HG03457 (cell line): ENCODE measurements around the gene ZNF714.

Source experiments
- ATAC-seq: cut with Tn5 transposase; IDR thresholded peaks from one replicate; pipeline ENCODE4 v1.9.1; 2021; ENCODE audit warnings: moderate number of reproducible peaks; ENCODE audit not compliant: unreplicated experiment

Gene ZNF714

DNA sequence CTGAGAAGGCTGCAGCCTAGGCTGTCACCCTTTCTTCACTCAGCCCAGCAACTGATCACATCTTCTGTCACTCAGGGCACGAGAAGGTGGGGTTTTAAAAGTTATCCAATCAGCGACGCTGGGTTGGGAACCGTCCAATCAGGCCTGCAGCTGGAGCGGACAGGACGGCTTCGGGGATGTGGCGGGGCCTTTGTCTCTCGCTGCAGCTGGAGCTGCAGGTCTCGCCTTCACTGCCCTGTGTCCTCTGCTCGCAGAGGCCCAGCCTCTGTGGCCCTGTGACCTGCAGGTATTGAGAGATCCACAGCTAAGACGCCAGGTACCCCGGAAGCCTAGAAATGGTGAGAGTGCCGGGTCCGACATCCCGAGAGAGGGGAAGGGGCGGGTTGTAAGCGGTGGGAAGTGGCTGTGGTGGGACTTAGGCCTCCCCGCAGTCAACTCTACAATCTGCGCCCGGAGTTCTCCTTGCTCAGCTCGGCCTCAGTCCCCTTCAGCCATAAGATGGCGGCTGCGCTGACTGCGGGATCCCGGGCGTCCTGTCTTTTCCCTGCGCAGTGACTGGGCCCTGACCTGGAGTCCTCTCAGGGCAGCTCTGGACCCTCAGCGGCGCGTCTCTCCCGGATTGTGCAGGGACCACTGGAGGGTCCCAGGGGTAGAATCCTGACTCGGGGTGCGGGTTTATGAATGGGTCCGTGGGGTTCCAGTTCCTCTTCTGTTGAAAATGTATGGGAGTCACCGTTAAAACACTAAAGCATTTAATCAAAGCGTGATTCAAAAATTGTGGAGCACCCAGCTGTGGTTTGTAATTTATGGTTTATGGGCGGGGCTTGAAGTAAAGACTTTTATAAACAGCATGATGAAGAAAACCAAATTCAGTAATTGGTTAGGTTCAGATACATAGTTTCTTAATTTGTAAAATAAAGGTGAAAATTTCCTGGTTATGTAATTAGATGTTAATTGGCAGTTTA, at the start of gene ZNF714:
TSS of gene ZNF714 (plus strand) at position 193 of the 965 bp plus-strand sequence. CDS start 16,066 bp downstream, outside the sequence.
- peak; percentile 95 for ATAC-seq

DNA sequence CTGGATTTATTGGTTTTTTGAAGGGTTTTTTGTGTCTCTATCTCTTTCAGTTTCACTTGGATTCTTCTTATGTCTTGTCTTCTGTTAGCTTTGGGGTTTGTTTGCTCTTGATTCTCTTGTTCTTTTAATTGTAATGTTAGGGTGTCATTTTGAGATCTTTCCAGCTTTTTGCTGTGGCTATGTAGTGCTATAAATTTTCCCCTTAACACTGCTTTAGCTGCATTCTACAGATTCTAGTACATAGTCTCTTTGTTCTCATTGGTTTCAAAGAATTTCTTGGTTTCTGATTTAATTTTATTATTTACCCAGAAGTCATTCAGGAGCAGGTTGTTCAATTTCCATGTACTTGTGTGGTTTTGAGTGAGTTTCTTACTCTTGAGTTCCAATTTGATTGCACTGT, 37.0 kb upstream of the ZNF714 start:
- ATAC-seq = no peak

DNA sequence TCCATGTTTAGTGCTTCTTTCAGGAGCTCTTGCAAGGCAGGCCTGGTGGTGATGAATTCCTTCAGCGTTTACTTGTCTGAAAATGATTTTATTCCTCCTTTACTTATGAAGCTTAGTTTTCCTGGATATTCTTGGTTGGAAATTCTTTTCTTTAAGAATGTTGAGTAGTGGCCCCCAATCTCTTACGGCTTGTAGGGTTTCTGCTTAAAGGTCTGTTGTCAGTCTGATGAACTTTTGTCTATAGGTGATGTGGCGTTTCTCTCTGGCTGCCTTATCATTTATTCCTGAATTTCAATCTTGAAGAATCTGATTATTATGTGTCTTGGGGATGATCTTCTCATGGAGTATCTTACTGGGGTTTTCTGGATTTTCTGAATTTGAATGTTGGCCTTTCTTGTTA, 35.5 kb upstream of the ZNF714 start:
- ATAC-seq = no peak

DNA sequence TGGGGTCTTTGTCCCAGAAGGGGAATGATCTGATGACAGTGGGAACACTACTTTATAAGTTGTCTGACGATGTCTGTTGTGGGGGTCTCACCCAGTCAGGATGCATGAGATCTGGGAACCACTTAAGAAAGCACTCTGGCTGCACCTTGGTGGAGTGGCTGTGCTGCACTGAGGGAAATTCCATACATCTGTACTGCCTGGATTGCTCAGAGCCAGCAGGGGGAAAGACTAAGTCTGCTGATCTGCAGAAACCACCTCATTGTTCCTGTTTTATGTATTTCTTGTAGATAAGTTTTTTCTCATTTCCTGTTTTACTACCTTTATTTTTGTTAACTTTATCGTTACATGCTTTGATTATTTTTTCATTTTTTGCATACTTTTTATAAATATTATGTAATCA, 34.3 kb upstream of the ZNF714 start:
- ATAC-seq = no peak

DNA sequence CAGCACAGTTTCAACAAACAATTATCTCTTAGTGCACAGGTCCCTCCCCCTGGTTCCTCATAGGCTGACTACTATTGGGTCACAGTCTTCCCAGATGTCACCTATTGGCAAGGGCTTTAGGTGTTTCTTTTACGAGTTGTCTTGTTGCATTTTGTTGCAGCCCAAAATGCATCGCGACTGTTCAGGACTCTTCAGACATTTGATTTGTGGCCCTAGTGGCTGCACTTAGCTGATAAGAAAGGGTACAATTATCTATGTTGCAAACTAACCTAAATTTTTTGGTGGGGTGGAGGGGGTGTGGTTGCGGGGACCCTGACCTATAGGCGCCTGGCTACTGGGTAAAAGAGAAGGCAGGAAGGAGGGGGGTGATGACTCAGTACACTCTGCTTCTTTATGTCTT, 29.1 kb upstream of the ZNF714 start:
- ATAC-seq = no peak

DNA sequence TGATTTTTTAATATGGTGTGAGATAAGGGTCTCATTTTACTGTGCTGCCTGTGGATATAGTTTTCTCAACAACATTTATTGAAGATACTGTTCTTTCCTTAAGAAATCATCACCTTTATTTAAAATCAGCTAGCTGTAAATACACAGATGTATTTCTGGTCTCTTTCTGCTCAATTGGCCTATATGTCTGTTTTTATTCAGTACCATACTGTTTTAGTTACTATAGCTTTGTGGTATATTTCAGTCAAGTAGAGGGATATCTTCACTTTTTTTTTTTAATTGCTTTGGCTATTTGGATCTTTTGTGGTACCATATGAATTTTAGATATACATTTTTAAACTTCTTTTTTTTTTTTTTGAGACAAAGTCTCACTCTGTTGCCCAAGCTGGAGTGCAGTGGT, 16.7 kb upstream of the ZNF714 start:
- ATAC-seq = no peak

DNA sequence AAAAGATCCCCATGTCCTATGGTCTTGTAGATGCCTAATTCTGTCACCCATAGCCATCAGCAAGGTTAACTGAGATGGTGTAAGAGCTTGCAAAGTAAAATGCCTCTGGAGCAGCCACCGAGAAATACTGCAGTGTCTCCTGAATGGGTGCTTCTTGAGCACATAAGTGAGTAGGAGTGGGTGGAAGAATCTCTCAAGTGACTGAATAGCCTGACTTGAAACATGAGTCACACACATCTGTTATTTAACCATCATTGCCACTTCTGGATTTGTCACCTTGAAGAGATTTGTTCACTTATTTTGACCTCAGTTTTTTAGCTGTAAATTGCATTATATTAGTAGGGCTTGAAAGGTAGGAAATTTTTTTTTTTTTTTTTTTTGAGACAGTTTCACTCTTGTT, 2.3 kb downstream of the ZNF714 start:
- no peak for ATAC-seq

DNA sequence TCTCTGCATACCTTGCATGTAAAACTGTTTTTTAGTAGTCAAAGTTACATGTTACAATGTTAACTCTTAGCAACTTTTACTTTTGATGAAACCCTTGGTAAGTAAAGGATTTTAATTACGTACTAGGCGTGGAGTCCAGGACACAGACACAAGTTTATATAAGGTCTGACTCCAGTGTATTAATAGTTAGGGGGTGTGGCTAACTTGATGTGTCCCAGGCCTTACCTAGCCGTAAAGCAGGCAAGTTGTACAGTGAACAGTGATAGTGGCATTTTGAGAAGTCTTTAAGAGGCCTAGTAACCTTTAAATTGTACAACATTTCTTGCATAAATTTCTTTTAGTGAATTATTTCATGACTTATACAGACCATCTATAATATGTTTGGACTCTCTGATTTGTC, 5.9 kb downstream of the ZNF714 start:
- no peak for ATAC-seq

DNA sequence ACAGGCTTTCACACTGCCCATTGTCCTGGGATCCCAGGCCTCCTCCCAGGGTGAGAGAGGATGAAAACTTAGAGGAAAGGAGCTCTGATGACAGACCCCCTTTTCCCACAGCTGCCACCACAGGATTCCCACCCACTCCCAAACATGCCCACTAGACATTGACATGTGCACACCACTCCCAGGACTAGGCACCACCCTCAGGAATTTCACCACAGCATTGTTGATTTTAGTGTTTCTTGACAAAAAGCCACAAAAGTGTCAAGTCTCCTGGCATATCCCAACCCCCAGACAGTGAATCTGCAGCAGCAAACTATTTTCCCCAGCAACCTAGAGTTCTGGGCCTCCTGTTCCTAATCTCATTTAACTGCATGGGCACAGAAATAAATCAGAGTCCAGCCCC, 10.1 kb downstream of the ZNF714 start:
- ATAC-seq = no peak

DNA sequence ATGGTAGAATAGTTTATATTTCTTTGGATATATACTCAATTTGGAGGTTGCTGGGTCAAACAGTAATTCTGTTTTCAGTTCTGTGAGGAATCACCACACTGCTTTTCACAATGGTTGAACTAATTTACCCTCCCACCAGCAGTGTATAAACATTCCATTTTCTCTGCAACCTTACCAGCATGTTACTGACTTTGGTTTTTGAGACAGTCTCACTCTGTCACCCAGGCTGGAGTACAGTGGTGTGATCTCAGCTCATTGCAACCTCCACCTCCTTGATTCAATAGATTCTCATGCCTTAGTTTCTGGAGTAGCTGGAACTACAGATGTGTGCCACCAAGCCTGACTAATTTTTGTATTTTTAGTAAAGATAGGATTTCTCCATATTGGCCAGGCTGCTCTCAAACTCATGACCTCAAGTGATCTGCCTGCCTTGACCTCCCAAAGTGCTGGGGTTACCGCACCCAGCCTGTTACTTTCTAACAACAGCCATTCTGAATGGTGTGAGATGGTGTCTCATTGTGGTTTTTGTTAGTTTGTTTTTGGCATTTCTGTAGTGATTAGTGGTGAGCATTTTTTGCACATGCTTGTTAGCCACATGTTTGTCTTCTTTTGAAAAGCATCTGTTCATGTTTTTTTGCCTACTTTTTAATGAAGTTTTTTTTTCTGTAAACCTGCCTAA, 12.5 kb downstream of the ZNF714 start:
- no peak for ATAC-seq

DNA sequence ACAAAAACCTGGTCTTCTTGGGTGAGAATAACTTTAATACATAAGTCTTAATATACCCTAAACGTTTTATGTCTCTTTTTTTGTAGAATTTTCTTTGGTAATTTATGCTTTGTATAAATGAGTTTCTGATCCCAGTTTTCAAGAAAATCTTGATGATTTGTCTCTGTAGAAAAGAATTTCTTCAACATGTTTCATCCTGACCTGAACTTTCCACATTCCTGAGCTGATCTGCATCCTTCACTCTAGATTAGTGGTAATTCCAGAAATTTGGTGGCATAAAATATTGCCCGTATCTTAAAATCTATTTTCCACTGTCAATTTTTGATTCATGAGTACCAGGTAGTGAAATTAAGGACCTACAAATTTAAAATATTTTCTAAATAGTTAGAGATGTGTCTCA, 16.3 kb downstream of the ZNF714 start:
- no peak for ATAC-seq

DNA sequence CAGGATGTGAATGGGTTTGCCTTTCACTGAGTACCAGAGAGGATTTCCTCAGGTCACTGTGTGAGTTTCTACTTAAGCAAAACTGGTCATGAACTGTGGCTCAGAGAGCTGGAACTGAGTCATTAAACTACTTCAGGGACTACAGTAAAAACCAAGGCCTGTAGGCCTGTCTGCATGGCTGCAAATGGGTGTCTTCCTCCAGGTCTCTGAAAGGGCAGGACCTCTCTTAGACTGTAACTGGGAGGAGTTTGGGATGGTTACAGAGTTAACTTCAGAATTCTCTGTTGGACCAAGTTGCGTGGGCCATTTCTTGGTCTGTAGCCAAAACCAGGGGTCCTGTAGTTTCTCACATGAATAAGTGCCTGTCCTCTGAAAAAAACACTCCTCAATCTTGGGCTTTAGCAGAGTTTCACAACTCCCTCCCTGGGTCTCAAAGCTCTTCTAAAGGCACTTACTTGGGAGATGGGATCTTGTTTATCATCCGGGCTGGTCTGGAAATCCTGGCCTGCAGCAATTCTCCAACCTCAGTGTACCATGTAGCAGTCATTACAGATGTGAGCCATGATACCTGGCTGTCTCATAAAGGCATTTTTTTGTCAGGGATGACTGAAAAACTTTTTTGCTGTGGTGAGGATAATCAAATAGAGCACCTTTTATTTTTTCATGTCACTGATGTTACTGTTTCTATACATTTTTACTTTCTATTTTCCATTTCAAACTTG, 19.7 kb downstream of the ZNF714 start:
- no peak for ATAC-seq

DNA sequence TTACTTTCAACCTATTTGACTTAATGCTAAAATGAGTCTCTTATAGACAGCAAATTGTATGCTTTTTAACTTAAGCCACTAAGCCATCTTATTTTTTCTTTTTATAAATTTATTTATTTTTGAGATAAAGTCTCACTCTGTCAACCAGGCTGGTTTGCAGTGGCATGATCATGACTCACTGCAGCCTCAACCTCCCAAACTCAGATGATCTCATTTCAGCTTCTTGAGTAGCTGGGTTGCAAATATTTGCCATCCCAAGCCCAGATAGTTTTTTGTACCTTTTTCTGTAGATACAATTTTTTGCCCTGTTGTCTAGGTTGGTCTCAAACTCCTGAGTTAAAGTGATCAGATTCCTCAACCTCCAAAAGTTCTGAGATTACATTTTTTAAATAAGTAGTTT, 27.1 kb downstream of the ZNF714 start:
- no peak for ATAC-seq

DNA sequence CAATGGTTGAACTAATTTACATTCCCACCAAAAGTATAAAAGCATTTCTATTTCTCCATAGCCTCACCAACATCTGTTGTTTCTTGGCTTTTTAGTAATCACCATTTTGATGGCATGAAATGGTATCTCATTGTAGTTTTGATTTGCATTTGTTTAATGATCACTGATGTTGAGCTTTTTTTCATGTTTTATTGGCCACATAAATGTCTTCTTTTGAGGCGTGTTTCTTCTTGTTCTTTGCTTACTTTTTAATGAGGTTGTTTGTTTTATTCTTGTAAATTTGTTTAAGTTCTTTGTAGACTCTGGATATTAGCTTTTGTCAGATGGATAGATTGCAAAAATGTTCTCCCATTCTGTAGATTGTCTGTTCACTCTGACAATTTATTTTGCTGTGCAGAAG, 28.2 kb downstream of the ZNF714 start:
- no peak for ATAC-seq

DNA sequence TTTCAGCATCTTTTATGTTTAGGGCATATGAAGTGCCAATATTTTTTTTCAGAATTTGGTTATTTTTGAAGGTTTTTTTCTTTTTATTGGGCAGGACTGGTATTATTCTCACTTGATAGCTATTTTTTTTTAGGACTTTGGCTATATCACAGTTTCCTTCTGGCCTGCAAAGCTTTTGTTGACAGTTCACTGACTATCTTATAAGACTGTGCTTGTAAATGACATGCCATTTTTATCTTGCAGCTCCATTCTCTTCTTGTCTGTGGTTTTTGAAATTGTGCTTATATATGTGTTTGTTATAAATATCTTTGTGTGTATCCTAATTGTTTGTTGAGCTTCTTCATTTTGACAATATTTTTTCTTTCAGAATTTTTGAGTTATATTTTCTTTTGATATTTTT, 33.4 kb downstream of the ZNF714 start:
- ATAC-seq = no peak

DNA sequence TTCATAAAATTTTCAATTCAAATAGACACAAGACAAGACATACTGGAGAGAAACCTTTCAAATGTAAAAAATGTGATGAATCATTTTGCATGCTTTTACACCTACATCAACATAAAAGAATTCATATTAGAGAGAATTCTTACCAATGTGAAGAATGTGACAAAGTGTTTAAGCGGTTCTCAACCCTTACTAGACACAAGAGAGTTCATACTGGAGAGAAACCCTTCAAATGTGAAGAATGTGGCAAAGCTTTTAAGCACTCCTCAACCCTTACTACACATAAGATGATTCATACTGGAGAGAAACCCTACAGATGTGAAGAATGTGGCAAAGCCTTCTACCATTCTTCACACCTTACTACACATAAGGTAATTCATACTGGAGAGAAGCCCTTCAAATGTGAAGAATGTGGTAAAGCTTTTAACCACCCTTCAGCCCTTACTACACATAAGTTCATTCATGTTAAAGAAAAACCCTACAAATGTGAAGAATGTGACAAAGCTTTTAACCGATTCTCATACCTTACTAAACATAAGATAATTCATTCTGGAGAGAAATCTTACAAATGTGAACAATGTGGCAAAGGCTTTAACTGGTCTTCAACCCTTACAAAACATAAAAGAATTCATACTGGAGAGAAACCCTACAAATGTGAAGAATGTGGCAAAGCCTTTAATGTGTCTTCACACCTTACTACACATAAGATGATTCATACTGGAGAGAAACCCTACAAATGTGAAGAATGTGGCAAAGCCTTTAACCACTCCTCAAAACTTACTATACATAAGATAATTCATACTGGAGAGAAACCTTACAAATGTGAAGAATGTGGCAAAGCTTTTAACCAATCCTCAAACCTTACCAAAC, 35.3 kb downstream of the ZNF714 start:
- no peak for ATAC-seq

DNA sequence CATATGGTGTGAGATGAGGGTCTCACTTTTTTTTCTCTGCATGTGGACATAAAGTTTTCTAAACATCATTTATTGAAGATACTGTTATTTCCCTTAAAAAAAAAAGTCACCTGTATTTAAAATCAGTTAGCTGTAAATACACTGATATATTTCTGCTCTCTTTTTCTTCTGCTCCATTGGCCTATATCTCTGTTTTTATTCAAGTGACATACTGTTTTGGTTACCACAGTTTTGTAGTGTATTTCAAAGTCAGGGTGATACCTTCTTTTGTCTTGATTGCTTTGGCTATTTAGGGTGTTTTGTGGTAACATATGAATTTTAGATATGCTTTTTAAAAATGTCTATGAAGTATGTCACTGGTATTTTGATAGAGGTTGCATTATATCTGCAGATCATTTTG, 44.1 kb downstream of the ZNF714 start:
- no peak for ATAC-seq

DNA sequence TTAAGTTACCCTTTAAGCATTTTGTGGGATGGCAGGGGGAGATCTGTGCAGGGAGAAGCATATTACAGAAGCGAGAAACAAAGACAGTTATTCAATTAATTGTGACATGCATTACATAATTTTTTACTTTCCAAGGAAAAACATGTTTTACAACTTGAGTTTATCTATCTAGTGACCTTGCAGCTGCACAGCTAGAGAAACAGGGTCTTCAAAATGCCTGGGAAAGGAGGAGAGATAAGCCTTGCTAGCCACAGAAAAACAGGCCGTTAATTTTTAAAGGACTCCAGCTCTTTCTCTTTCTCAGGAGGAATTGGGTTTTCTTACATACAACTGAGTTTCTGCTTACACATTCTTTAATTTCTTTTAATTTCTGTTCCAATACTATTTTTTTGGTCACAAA, 45.0 kb downstream of the ZNF714 start:
- ATAC-seq = no peak

DNA sequence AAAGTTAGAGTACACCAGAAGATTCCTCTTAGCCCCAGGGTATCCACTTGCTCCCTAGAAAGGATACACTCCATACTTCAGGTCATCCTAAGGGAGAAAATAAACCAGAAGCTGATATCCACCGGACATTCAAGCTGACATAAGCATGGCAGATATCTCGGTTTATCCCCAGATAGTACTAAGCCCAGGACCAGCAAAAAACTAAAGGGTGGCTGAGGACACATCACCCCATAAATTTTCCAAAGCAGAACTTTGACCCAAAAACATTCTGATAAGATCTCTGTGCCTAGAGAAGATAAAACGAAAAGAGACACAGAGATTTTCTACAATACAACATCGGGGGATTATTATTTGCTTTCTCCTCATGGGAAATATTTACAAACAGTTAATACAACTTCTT, 45.9 kb downstream of the ZNF714 start:
- no peak for ATAC-seq

DNA sequence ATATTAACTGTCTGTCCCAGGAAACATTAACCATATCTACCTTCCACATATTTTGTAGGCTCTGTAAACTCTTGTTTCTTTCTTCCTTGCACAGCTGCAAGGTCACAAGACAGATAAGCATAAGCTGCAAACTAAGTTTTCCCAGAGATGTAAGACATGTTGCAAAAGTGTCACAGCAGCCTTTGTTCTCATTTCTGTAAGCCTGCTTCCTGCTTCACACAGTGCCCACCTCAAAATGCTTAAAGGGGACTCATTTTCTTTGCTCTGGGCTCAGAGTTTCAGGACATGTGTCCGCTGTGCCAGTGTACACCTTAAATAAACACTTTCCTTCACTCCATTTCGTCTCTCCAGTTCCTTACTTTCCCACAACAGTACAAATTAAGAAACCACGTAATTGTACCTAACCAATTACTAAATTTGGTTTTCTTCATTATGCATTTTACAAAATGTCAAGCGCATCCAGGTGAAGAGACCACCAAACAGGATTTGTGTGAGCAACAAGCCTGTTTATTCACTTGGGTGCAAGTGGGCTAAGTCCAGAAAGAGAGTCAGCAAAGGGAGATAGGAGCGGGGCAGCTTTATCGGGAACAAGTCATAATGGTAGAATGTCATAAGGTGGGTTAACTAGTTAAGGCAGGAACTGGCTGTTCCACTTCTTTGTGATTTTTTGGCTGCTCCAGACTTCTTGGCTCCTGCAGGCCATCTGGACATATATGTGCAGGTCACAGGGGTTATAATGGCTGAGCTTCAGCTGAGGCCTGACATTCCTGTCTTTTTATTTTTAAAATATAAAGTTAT, 47.1 kb downstream of the ZNF714 start:
- ATAC-seq = no peak
